RWPE2 (cell line): ENCODE results near the gene EFHD2.

Experiments
- ATAC-seq: fragments of 200-7000 bp; cut with Tn5 transposase; 3 replicates; pipeline ENCODE4 v1.9.1; 2021; ENCODE audit warnings: low read depth
- DNase-seq: peaks from one replicate; pipeline ENCODE4 v3.0.0-alpha.2; 2020; ENCODE audit warnings: low spot score
- H3K27ac ChIP-seq: fragments of 450-650 bp; 2 replicates; pipeline ENCODE4 v1.5.1; 2017; ENCODE audit warnings: mild to moderate bottlenecking; ENCODE audit not compliant: poor library complexity, severe bottlenecking
- H3K27me3 ChIP-seq: fragments of 250-450 bp; sonication (Bioruptor Pico); 2 replicates; pipeline ENCODE4 v1.5.1; 2021; ENCODE audit warnings: mild to moderate bottlenecking, moderate library complexity; ENCODE audit not compliant: insufficient read depth, poor library complexity, severe bottlenecking
- H3K36me3 ChIP-seq: fragments of 250-450 bp; sonication (Bioruptor Pico); 2 replicates; pipeline ENCODE4 v1.5.1; 2020; ENCODE audit warnings: low read depth, mild to moderate bottlenecking, moderate library complexity
- H3K4me1 ChIP-seq: fragments of 250-450 bp; sonication (Bioruptor Pico); 2 replicates; pipeline ENCODE4 v1.5.1; 2021; ENCODE audit warnings: mild to moderate bottlenecking, moderate library complexity; ENCODE audit not compliant: insufficient read depth, poor library complexity, severe bottlenecking
- H3K4me3 ChIP-seq: fragments of 250-450 bp; sonication (Bioruptor Pico); 2 replicates; pipeline ENCODE4 v1.5.1; 2021; ENCODE audit warnings: mild to moderate bottlenecking, moderate library complexity; ENCODE audit not compliant: severe bottlenecking
- H3K9me3 ChIP-seq: fragments of 250-450 bp; sonication (Bioruptor Pico); 2 replicates; pipeline ENCODE4 v1.5.1; 2021; ENCODE audit warnings: mild to moderate bottlenecking, moderate library complexity; ENCODE audit not compliant: severe bottlenecking
- CTCF ChIP-seq: fragments of 450-650 bp; IDR thresholded peaks from one replicate; pipeline ENCODE4 v1.5.1; 2017; ENCODE audit warnings: mild to moderate bottlenecking, moderate library complexity; ENCODE audit not compliant: poor library complexity, severe bottlenecking

Gene EFHD2

DNA sequence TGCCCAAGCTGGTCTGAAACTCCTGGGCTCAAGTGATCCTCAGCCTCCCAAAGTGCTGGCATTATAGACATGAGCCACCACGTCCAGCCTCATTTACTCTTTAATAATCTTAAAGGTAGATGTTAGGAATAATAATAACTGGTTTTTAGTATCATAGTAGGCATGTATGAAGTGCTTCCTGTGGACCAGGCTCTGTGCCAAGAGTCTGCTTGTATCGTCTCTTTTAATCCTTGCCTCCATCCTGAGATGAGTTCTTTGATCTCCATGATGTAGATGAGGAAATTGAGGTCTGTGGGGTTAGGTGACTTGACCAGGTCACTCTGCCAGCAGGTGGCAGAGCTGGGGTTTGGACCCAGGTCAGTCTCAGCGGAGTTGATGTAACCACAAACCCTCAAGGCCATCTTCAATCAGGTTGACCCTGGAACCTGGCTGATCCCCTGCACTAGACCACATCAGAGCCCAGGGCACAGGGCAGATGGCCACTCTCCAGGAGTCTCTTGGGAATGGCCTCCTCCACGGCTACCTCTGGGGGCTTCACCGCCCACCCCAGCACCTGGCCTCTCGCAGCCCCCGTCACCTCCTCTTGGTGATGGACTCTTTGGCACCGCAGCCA is 11.3 kb downstream of the EFHD2 start:
- H3K4me1 ChIP-seq = peaks cover 44% of the 10 kb centered on the region
- peak; percentile 5 for TF ChIP-seq CTCF
- H3K4me3 ChIP-seq = no peak overlapping the region
- no peaks in the 10 kb centered on the region for H3K9me3 ChIP-seq
- H3K36me3 ChIP-seq = peaks cover 38% of the 10 kb centered on the region
- no peak overlapping the region for H3K27ac ChIP-seq
- DNase-seq (no peak), ATAC-seq (no peak)
- no peaks in the 10 kb centered on the region for H3K27me3 ChIP-seq

DNA sequence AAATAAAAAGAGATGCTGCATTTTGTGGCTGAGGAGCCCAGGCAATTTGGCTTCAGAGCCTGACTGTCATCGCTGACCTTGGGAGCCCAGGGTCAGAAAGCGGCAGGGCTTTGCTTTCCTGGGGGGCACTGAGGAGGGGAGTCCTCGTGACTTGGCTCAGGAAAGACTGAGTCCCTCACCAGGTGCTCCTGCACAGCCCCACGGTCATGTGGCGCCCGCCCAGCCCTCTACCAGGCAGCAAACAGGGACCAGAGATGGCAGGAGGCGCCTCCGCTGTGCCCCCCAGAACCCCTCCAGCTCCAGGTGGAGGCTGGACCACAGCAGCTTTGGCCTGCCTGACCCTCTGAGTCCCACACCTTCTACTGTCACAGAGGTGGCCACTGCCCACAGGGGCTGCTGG is 13.2 kb downstream of the EFHD2 start:
- Histone ChIP-seq H3K36me3 (peaks cover 57% of the 10 kb centered on the region), H3K27ac (no peak overlapping the region), H3K4me1 (peaks cover 31% of the 10 kb centered on the region), H3K9me3 (no peaks in the 10 kb centered on the region), H3K27me3 (no peaks in the 10 kb centered on the region), H3K4me3 (no peak overlapping the region)
- no peak for TF ChIP-seq CTCF
- ATAC-seq (no peak), DNase-seq (no peak)

DNA sequence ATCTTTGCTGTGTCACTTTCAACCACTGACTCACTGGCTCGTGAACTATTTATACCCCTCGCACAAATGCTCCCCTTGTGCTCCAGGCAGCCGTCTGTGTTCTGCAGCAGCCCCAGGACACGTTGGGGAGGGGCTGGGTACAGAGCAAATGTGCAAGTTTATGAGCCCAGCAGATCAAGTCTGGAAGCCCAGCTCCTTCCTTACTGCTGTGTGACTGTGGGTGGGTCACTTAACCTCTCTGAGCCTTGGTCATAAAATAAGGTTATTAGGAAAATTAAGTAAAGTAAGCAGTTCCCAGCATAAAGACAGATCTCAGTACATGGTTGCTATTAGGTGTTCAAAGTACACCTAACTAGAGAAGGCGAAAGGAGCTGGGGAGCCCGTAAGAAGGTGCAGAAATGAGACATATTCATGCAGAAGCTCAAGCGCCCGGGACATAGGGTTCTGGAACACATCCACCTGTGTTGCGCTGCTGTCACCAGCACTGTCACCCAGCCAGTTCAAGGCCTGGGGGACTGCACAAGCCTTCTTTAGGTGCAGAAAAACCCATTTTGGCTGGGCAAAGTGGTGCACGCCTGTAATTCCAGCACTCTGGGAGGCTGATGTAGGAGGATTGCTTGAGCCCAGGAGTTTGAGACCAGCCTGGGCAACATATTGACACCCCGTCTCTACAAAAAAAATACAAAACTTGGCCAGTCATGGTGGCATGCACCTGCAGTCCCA is 13.8 kb downstream of the EFHD2 start:
- Histone ChIP-seq H3K4me1 (peaks cover 25% of the 10 kb centered on the region), H3K27me3 (no peaks in the 10 kb centered on the region), H3K27ac (no peak overlapping the region), H3K4me3 (no peak overlapping the region), H3K36me3 (peaks cover 62% of the 10 kb centered on the region), H3K9me3 (no peaks in the 10 kb centered on the region)
- DNase-seq = no peak
- ATAC-seq = no peak
- TF ChIP-seq CTCF = no peak

GRCh38 chr1:15424146-15424667 is 14.5 kb downstream of the EFHD2 start:
- H3K4me1 ChIP-seq = peaks cover 18% of the 10 kb centered on the region
- no peak for TF ChIP-seq CTCF
- no peak overlapping the region for H3K27ac ChIP-seq
- no peak for ATAC-seq
- H3K9me3 ChIP-seq = no peaks in the 10 kb centered on the region
- H3K4me3 ChIP-seq = no peak overlapping the region
- peaks cover 62% of the 10 kb centered on the region for H3K36me3 ChIP-seq
- H3K27me3 ChIP-seq = no peaks in the 10 kb centered on the region
- DNase-seq = no peak

DNA sequence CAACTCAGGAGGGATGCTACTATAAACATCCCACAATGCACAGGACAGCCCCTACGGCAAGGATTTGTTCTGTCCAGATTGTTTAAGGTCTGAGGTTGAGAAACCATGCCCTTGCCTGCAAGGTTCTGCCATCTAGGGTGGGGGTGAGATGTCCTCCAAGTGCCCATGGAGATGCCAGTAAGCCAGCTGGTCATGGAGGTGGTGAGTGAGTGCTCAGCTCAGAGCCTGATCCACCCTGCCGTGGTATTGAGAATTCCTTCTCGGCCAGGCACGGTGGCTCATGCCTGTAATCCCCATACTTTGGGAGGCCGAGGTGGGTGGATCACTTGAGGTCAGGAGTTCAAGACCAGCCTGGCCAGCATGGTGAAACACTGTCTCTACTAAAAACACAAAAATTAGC is 15.3 kb downstream of the EFHD2 start:
- no peak for TF ChIP-seq CTCF
- no peak overlapping the region for H3K4me3 ChIP-seq
- peaks cover 62% of the 10 kb centered on the region for H3K36me3 ChIP-seq
- no peaks in the 10 kb centered on the region for H3K9me3 ChIP-seq
- no peaks in the 10 kb centered on the region for H3K27me3 ChIP-seq
- H3K27ac ChIP-seq = no peak overlapping the region
- H3K4me1 ChIP-seq = peaks cover 21% of the 10 kb centered on the region
- DNase-seq (no peak), ATAC-seq (no peak)
